CD4-positive, alpha-beta T cell treated with Interleukin-17A for 1 hour (primary cell): ENCODE data around the gene CCDC85C.

ENCODE experiments used
- DNase-seq: peaks from one replicate; pipeline ENCODE4 v3.0.0-alpha.2; 2020

CCDC85C gene

GRCh38 chr14:99552572-99553216 lies 51.3 kb downstream of the CCDC85C start:
- no peak for DNase-seq

GRCh38 chr14:99552021-99552553 lies 51.9 kb downstream of the CCDC85C start:
- no peak for DNase-seq

- no peak for DNase-seq
Measured at GRCh38 chr14:99551034-99551922, 52.7 kb downstream of the CCDC85C start.

- DNase-seq, result no peak
Measured at GRCh38 chr14:99550387-99550992, 53.5 kb downstream of the CCDC85C start.

- DNase-seq, result no peak
Measured at GRCh38 chr14:99549684-99550083, 54.3 kb downstream of the CCDC85C start.

GRCh38 chr14:99548871-99549515 lies 55.0 kb downstream of the CCDC85C start:
- DNase-seq, result no peak

GRCh38 chr14:99548255-99548654 lies 55.8 kb downstream of the CCDC85C start:
- no peak for DNase-seq

- no peak for DNase-seq
Measured at GRCh38 chr14:99546234-99546879, 57.6 kb downstream of the CCDC85C start.

- no peak for DNase-seq
Measured at GRCh38 chr14:99545586-99545985, 58.4 kb downstream of the CCDC85C start.

GRCh38 chr14:99544991-99545390 lies 59.0 kb downstream of the CCDC85C start:
- DNase-seq, result no peak

GRCh38 chr14:99543985-99544384 lies 60.0 kb downstream of the CCDC85C start:
- no peak for DNase-seq

GRCh38 chr14:99543370-99543769 lies 60.6 kb downstream of the CCDC85C start:
- DNase-seq, result no peak

GRCh38 chr14:99542566-99542965 lies 61.4 kb downstream of the CCDC85C start:
- no peak for DNase-seq

- DNase-seq, result no peak
Measured at GRCh38 chr14:99541677-99542470, 62.1 kb downstream of the CCDC85C start.

- DNase-seq, result no peak
Measured at GRCh38 chr14:99541211-99541610, 62.8 kb downstream of the CCDC85C start.

- no peak for DNase-seq
Measured at GRCh38 chr14:99540196-99541032, 63.6 kb downstream of the CCDC85C start.

- DNase-seq, result no peak
Measured at GRCh38 chr14:99539491-99539890, 64.5 kb downstream of the CCDC85C start.

GRCh38 chr14:99538733-99539132 lies 65.3 kb downstream of the CCDC85C start:
- DNase-seq, result no peak

GRCh38 chr14:99538275-99538674 lies 65.7 kb downstream of the CCDC85C start:
- no peak for DNase-seq

GRCh38 chr14:99537399-99537798 lies 66.6 kb downstream of the CCDC85C start:
- DNase-seq, result no peak
